OCI-LY3 (cell line): Measurements from ENCODE around the gene GLIS1.

Source experiments
- H2AFZ ChIP-seq: fragments of 200-600, 300-600 bp; shearing (Covaris generic); 2 replicates; pipeline ENCODE4 v1.6.0; 2014; ENCODE audit warnings: antibody characterized with exemption, low read depth, low read length
- H3K27ac ChIP-seq: fragments of 200-600, 300-600 bp; sonication (generic); 2 replicates; pipeline ENCODE4 v1.5.1; 2014; ENCODE audit warnings: mild to moderate bottlenecking, low read length, moderate library complexity, mixed read lengths
- H3K27me3 ChIP-seq: fragments of 200-600, 300-600 bp; sonication (generic); 2 replicates; pipeline ENCODE4 v1.6.1; 2014; ENCODE audit warnings: low read depth, low read length, mixed read lengths
- H3K36me3 ChIP-seq: fragments of 200-600, 300-600 bp; sonication (generic); replicated peaks from 2 replicates; pipeline ENCODE3; 2014; ENCODE audit warnings: low read depth, low read length, mixed read lengths
- H3K4me1 ChIP-seq: fragments of 300-600, 200-600 bp; sonication (generic); 2 replicates; pipeline ENCODE4 v1.6.1; 2014; ENCODE audit warnings: low read length, mixed read lengths
- H3K4me2 ChIP-seq: fragments of 200-600, 300-600 bp; sonication (generic); 2 replicates; pipeline ENCODE4 v1.6.1; 2014; ENCODE audit warnings: low read length, mixed read lengths
- H3K4me3 ChIP-seq: fragments of 300-600, 200-600 bp; sonication (generic); 2 replicates; pipeline ENCODE4 v1.5.1; 2014; ENCODE audit warnings: antibody characterized with exemption, mild to moderate bottlenecking, low read length, moderate library complexity
- H3K79me2 ChIP-seq: fragments of 300-600, 200-600 bp; shearing (Covaris generic); 2 replicates; pipeline ENCODE4 v1.6.1; 2014; ENCODE audit warnings: mild to moderate bottlenecking, low read length, mixed read lengths
- H3K9ac ChIP-seq: fragments of 300-600, 200-600 bp; shearing (Covaris generic); 2 replicates; pipeline ENCODE4 v1.6.0; 2014; ENCODE audit warnings: mild to moderate bottlenecking, low read length, moderate library complexity
- H3K9me3 ChIP-seq: fragments of 200-600, 300-600 bp; shearing (Covaris generic); 2 replicates; pipeline ENCODE4 v1.6.1; 2014; ENCODE audit warnings: low read length, mixed read lengths; ENCODE audit not compliant: insufficient read depth
- H4K20me1 ChIP-seq: fragments of 200-600, 300-600 bp; sonication (generic); 2 replicates; pipeline ENCODE4 v1.6.1; 2016; ENCODE audit warnings: low read length, mixed read lengths; ENCODE audit not compliant: insufficient read depth
- EZH2phosphoT487 ChIP-seq: fragments of 200-600 bp; shearing (Covaris generic); IDR thresholded peaks from 2 replicates; pipeline ENCODE4 v1.6.1; 2018; ENCODE audit warnings: antibody characterized with exemption, mixed run types, low read depth
- TF ChIP-seq, protein P1 (sequence below): fragments of 200-600, 300-600 bp; sonication (generic); IDR thresholded peaks from 2 replicates; pipeline ENCODE4 v1.5.1; 2014; ENCODE audit warnings: antibody characterized with exemption, low read length, low read depth

Gene GLIS1

DNA sequence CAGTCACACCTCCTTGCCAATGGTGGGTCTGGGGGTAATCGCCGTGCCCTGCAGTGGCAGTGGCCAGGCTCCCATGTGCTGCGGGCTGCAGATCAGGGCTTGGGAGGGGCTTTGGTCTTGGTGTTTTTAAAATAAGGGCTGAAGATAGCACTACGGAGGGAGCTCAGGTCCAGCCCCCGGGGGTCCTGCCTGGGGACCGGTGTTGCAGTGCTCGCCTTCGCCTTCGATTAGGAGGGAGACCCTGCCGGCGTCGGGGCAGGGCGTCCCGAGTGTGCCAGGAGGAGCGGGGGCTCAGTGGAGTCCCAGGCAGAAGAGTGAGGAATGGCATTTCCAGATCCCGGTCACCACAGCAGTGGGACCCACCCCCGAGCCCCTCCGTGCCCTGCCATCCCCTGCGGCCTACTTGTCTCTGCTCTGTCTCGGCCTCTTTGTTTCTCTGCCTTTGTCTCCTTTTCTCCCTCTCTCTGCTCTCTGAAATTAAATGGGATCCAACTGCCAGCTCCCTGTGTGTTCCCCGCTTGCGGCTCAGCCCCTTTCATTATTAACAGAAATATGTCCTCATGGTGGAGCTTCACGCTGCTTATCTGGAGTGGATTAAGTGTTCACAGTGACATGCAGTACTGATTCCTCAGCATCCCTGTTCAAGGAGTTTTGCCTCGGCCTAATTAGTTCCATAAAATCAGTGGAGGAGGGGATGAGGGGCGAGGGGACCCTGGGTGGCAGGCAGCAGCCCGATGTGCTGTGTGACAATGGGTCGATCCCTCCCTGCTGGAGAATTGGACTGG, 235.3 kb downstream of the GLIS1 start:
- no peaks in the 10 kb centered on the region for H3K4me1 ChIP-seq

DNA sequence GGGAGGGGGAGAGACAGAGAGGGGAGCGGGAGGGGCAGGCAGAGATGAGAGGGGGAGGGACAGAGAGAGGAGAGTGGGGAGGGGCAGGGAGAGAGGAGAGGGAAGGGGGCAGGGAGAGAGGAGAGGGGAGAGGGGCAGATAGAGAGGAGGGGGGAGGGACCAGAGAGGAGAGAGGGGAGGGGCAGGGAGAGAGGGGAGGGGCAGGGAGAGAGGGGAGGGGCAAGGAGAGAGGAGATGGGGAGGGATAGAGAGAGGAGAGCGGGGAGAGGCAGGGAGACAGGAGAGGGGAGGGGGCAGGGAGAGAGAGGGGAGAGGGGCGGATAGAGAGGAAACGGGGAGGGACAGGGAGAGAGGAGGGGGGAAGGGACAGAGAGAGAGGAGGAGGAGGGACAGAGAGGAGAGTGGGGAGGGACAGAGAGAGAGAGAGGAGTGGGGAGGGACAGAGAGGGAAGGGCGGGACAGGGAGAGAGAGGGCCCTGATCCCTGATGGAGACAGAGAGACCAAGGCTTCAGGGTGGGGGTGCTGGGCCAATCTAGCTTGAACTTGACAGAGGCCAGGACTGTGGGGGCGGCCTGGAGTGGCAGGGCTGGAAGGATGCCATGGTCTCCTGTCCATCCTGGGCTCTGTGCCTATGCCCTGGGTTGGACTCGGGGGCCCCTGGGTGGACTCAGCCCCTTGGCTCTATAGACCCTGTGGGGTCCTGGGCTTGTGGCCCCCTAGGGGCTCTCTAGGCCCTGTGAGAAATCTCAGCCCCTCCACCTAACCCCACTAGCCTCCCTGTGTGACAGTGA, 236.1 kb downstream of the GLIS1 start:
- Histone ChIP-seq H3K4me3 (no peak overlapping the region), H3K4me2 (no peak overlapping the region), H2AFZ (no peak overlapping the region), H3K4me1 (no peaks in the 10 kb centered on the region), H3K27me3 (no peaks in the 10 kb centered on the region), H3K36me3 (no peaks in the 10 kb centered on the region), H3K9ac (no peak overlapping the region), H3K79me2 (no peaks in the 10 kb centered on the region), H4K20me1 (no peaks in the 10 kb centered on the region), H3K27ac (no peak overlapping the region), H3K9me3 (no peaks in the 10 kb centered on the region)
- no peak for TF ChIP-seq EZH2phosphoT487

More for the DNA sequence above, 235.3 kb downstream of the GLIS1 start:
- H3K4me3 ChIP-seq = no peak overlapping the region
- H3K79me2 ChIP-seq = no peaks in the 10 kb centered on the region
- H3K27ac ChIP-seq = no peak overlapping the region
- no peaks in the 10 kb centered on the region for H3K9me3 ChIP-seq
- no peaks in the 10 kb centered on the region for H3K36me3 ChIP-seq
- H3K27me3 ChIP-seq = no peaks in the 10 kb centered on the region
- TF ChIP-seq EZH2phosphoT487 = no peak
- TF ChIP-seq, protein P1, sequence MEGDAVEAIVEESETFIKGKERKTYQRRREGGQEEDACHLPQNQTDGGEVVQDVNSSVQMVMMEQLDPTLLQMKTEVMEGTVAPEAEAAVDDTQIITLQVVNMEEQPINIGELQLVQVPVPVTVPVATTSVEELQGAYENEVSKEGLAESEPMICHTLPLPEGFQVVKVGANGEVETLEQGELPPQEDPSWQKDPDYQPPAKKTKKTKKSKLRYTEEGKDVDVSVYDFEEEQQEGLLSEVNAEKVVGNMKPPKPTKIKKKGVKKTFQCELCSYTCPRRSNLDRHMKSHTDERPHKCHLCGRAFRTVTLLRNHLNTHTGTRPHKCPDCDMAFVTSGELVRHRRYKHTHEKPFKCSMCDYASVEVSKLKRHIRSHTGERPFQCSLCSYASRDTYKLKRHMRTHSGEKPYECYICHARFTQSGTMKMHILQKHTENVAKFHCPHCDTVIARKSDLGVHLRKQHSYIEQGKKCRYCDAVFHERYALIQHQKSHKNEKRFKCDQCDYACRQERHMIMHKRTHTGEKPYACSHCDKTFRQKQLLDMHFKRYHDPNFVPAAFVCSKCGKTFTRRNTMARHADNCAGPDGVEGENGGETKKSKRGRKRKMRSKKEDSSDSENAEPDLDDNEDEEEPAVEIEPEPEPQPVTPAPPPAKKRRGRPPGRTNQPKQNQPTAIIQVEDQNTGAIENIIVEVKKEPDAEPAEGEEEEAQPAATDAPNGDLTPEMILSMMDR = no peak
- no peak overlapping the region for H3K9ac ChIP-seq
- no peak overlapping the region for H2AFZ ChIP-seq
- H3K4me2 ChIP-seq = no peak overlapping the region
- H4K20me1 ChIP-seq = no peaks in the 10 kb centered on the region

DNA sequence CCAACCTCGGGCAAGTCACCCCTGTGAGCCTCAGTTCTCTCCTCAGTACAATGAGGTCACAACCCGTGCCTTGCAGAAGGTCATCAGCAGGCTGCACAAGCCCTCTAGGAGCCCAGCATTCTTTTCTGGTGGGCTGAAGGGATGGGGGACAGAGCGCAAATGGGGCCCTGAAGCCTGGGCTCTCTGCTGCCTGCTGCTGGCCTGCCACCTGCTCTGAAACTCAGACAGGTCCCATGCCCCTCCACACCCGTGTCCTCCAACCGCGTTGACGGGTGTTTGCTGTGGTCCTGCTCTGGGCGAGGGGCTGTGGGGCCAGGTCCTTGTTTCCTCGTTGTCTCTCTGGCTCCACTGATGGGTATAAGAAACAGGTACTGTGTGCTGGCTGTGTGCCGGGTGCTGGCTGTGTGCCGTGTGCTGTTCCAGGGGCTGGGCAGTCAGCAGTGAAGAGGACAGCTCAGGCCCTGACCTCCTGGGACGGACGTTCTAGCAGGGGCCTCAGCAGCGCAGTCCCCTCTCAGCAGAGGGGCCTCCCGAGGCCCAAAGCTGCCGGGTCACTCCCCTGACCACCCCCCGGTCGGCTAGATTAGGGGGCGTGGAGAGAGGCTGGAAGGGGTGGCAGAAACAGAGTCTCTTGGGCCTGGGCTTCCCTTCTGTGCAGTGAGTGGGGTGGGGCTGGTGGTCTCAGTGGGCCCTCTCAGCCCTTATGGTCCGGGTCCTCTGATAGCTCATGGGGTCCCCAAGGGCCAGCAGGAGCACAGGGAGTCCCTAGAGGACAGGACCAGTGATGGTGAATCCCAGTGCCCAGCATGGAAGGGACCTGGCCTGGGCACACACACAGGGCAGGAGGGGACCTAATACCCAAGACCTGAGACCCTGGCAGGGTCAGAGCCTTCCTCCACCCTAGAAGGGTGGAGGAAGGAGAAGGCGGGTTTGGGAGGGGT, 237.6 kb downstream of the GLIS1 start:
- Histone ChIP-seq H3K4me3 (no peak overlapping the region), H3K9ac (no peak overlapping the region), H3K4me2 (no peak overlapping the region), H3K27ac (no peak overlapping the region), H3K27me3 (no peaks in the 10 kb centered on the region), H3K4me1 (no peaks in the 10 kb centered on the region), H4K20me1 (no peaks in the 10 kb centered on the region), H2AFZ (no peak overlapping the region), H3K79me2 (no peaks in the 10 kb centered on the region), H3K9me3 (no peaks in the 10 kb centered on the region), H3K36me3 (no peaks in the 10 kb centered on the region)
- no peak for TF ChIP-seq EZH2phosphoT487
- TF ChIP-seq, protein P1 = no peak

DNA sequence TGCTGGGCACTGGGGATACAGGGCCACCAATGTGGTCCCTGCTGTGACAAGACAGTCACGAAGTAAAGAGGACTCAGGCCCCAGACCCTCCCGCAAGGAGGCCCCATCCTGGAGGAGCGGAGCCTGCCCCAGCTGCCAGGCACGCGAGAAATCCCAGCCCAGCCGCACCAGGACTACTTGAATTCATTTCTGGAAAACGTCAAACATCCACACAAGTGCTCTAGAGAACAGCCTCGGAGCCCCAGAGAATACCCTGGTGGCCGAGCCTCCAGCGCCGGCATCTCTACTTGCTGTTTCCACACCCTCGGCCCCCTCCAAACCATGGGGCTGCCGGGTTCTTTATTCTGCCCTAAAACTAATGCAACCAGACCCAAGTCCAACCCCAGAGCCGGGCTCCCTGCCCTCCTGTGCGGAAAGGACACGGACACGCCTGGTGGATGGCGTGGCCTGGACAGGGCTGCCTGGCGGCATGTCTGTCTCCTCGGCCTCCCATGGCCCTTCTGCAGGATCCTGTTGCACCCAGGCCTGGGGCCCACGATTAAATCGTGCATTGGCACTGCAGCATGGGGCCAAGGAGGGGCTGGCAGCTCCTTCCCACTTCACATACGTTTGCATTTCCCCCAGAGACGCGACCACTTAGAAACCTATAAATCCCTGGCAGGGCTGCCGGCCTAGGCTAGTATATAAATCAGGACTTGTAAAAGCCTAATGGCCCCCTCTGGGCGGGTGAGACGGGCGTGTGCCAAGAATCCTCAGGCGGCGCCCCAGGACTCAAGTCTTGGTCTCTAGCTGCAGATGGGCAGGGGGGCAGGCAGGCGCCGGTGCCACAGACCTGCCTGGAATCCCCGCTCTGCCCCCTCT, 238.5 kb downstream of the GLIS1 start:
- no peaks in the 10 kb centered on the region for H3K4me1 ChIP-seq
- H4K20me1 ChIP-seq = no peaks in the 10 kb centered on the region
- H3K27ac ChIP-seq = no peak overlapping the region
- no peak overlapping the region for H3K4me2 ChIP-seq
- no peaks in the 10 kb centered on the region for H3K79me2 ChIP-seq
- no peaks in the 10 kb centered on the region for H3K36me3 ChIP-seq
- H2AFZ ChIP-seq = no peak overlapping the region
- no peak for TF ChIP-seq EZH2phosphoT487
- TF ChIP-seq, protein P1 = no peak
- no peaks in the 10 kb centered on the region for H3K9me3 ChIP-seq
- no peaks in the 10 kb centered on the region for H3K27me3 ChIP-seq
- no peak overlapping the region for H3K4me3 ChIP-seq
- no peak overlapping the region for H3K9ac ChIP-seq
